CD8-positive, alpha-beta memory T cell (primary cell): Measurements from ENCODE around the gene RING1. TPM values are rescaled to one million over a fixed set of nuclear protein-coding genes. Genes with fewer than 3 reads are reported as not detected.
A peak's percentile ranks its signal among the peaks of the same experiment; 100 is the strongest.

Experiments
- CTCF ChIA-PET: fragments of 350-600 bp; sonication (Branson Sonifier 250); formaldehyde crosslinking; loops from one replicate; lab custom pipeline; 2021; ENCODE audit warnings: antibody characterized with exemption; lab: Charles Lee
- POLR2A ChIA-PET: fragments of 350-600 bp; sonication (Branson Sonifier 250); formaldehyde crosslinking; loops from one replicate; lab custom pipeline; 2021; ENCODE audit warnings: antibody characterized with exemption; lab: Charles Lee
- DNase-seq, 5 donors: peaks; one replicate each; pipeline versions ENCODE4 v3.0.0 to v3.0.0-alpha.2; 2020 to 2022; ENCODE audit warnings: mixed read lengths in 1 of 5
- H3K27ac ChIP-seq: one replicate; pipeline ENCODE4 v1.7.0; 2013; ENCODE audit warnings: low read depth, mild to moderate bottlenecking, low read length, moderate library complexity
- H3K27me3 ChIP-seq: 2 replicates; pipeline ENCODE4 v1.7.0; 2013; ENCODE audit warnings: low read length, mild to moderate bottlenecking; ENCODE audit not compliant: insufficient read depth, poor library complexity, severe bottlenecking
- H3K36me3 ChIP-seq: 2 replicates; pipeline ENCODE4 v1.7.0; 2013; ENCODE audit warnings: mild to moderate bottlenecking, low read length, moderate library complexity; ENCODE audit not compliant: insufficient read depth
- H3K4me1 ChIP-seq: 2 replicates; pipeline ENCODE4 v1.7.0; 2013; ENCODE audit warnings: mild to moderate bottlenecking, low read length, moderate library complexity; ENCODE audit not compliant: insufficient read depth
- H3K4me3 ChIP-seq: 2 replicates; pipeline ENCODE4 v1.7.0; 2013; ENCODE audit warnings: mild to moderate bottlenecking, low read length
- H3K9me3 ChIP-seq: 2 replicates; pipeline ENCODE4 v1.7.0; 2013; ENCODE audit warnings: mild to moderate bottlenecking, low read length
- H3K27ac Mint-ChIP-seq, 8 donors: one replicate each; pipeline ENCODE4 v1.8.0; 2020 to 2021; ENCODE audit warnings: mixed read lengths in 8 of 8, mild to moderate bottlenecking in 6 of 8, inconsistent platforms in 3 of 8, moderate library complexity in 3 of 8
- H3K27me3 Mint-ChIP-seq, 2 donors: one replicate each; pipeline ENCODE4 v1.8.0; 2020 to 2021; ENCODE audit warnings: mixed read lengths in 2 of 2, mild to moderate bottlenecking in 1 of 2, moderate library complexity in 1 of 2
- H3K36me3 Mint-ChIP-seq, 3 donors: one replicate each; pipeline ENCODE4 v1.8.0; 2020 to 2021; ENCODE audit warnings: mixed read lengths in 3 of 3, inconsistent platforms in 1 of 3, mild to moderate bottlenecking in 1 of 3
- H3K4me1 Mint-ChIP-seq, 3 donors: one replicate each; pipeline ENCODE4 v1.8.0; 2020 to 2021; ENCODE audit warnings: mixed read lengths in 3 of 3, inconsistent platforms in 1 of 3, mild to moderate bottlenecking in 1 of 3
- H3K4me3 Mint-ChIP-seq, 7 donors: one replicate each; pipeline ENCODE4 v1.8.0; 2020 to 2021; ENCODE audit warnings: mixed read lengths in 7 of 7, mild to moderate bottlenecking in 6 of 7, moderate library complexity in 4 of 7, inconsistent platforms in 2 of 7
- H3K9me3 Mint-ChIP-seq, 5 donors: one replicate each; pipeline ENCODE4 v1.8.0; 2020 to 2022; ENCODE audit warnings: mixed read lengths in 5 of 5, mild to moderate bottlenecking in 3 of 5, moderate library complexity in 2 of 5, inconsistent platforms in 1 of 5
- polyA plus RNA-seq: library from polyadenylated mRNA; unstranded; fragments of 300-500 nt; fragmentation: Illumina TruSeq; gene quantifications from one replicate; pipeline ENCODE4 v1.2.3, GENCODE V29; 2021
- total RNA-seq, 2 experiments: library from RNA; stranded (reverse); gene quantifications; one replicate each; pipeline ENCODE4 v1.2.3, GENCODE V29; 2021

Gene RING1
- total and polyA plus RNA-seq, 3 experiments from 2014 or later: 10.1 to 47.0 (median 43.1) TPM

GRCh38 chr6:33174784-33175183, 33.5 kb upstream of the RING1 start:
- Histone ChIP-seq H3K4me3 (no peak overlapping the region), H3K9me3 (no peaks in the 10 kb centered on the region), H3K4me1 (no peaks in the 10 kb centered on the region), H3K36me3 (no peaks in the 10 kb centered on the region), H3K27ac (no peak overlapping the region), H3K27me3 (no peaks in the 10 kb centered on the region)
- H3K9me3 Mint-ChIP-seq: no peaks in the 10 kb centered on the region
- no peak for DNase-seq
- H3K27ac Mint-ChIP-seq: peak overlapping the region in 1 of 8 donors; percentile 34
- no peak overlapping the region for H3K4me3 Mint-ChIP-seq
- CTCF ChIA-PET: interaction anchor here (2.0 kb wide), 1 partner anchor 23 kb away, joined by 5 read pairs; no protein-coding TSS in a partner anchor
- peaks cover 0 to under 1% (median 0%) of the 10 kb centered on the region in 3 donors for H3K36me3 Mint-ChIP-seq
- H3K4me1 Mint-ChIP-seq: no peaks in the 10 kb centered on the region
- peaks cover 5 to 40% of the 10 kb centered on the region in 2 donors for H3K27me3 Mint-ChIP-seq
- POLR2A ChIA-PET: no interaction called here

GRCh38 chr6:33175436-33176069, 32.7 kb upstream of the RING1 start:
- Histone ChIP-seq H3K4me3 (no peak overlapping the region), H3K9me3 (no peaks in the 10 kb centered on the region), H3K36me3 (no peaks in the 10 kb centered on the region), H3K27ac (no peak overlapping the region), H3K4me1 (no peaks in the 10 kb centered on the region), H3K27me3 (no peaks in the 10 kb centered on the region)
- peaks cover 5 to 40% of the 10 kb centered on the region in 2 donors for H3K27me3 Mint-ChIP-seq
- H3K36me3 Mint-ChIP-seq: peaks cover 0 to 5% (median 0%) of the 10 kb centered on the region in 3 donors
- no peaks in the 10 kb centered on the region for H3K9me3 Mint-ChIP-seq
- no peaks in the 10 kb centered on the region for H3K4me1 Mint-ChIP-seq
- H3K27ac Mint-ChIP-seq: no peak overlapping the region
- DNase-seq: no peak
- CTCF ChIA-PET: no interaction called here
- POLR2A ChIA-PET: no interaction called here
- no peak overlapping the region for H3K4me3 Mint-ChIP-seq

GRCh38 chr6:33176906-33177305, 31.4 kb upstream of the RING1 start:
- POLR2A ChIA-PET: no interaction called here

GRCh38 chr6:33177552-33178446, 30.5 kb upstream of the RING1 start:
- Mint-ChIP-seq H3K9me3 (peaks cover 0 to 7% (median 2%) of the 10 kb centered on the region in 5 donors), H3K27me3 (peaks cover 5 to 36% of the 10 kb centered on the region in 2 donors), H3K27ac (no peak overlapping the region), H3K4me1 (peaks cover 2 to 4% (median 3%) of the 10 kb centered on the region in 3 donors), H3K4me3 (no peak overlapping the region), H3K36me3 (peaks cover 0 to 8% (median 2%) of the 10 kb centered on the region in 3 donors)
- H3K4me3 ChIP-seq: no peak overlapping the region
- CTCF ChIA-PET: interaction anchor here (1.4 kb wide), 1 partner anchor 71 kb away, joined by 3 read pairs; no protein-coding TSS in a partner anchor
- DNase-seq: no peak
- peaks cover 2% of the 10 kb centered on the region for H3K4me1 ChIP-seq
- no peaks in the 10 kb centered on the region for H3K36me3 ChIP-seq
- POLR2A ChIA-PET: no interaction called here
- no peaks in the 10 kb centered on the region for H3K9me3 ChIP-seq
- H3K27ac ChIP-seq: no peak overlapping the region
- H3K27me3 ChIP-seq: no peaks in the 10 kb centered on the region

More at GRCh38 chr6:33176906-33177305, 31.4 kb upstream of the RING1 start:
- no peak overlapping the region for H3K4me3 ChIP-seq
- CTCF ChIA-PET: interaction anchor here (1.4 kb wide), 1 partner anchor 72 kb away, joined by 3 read pairs; no protein-coding TSS in a partner anchor
- H3K27me3 Mint-ChIP-seq: peaks cover 5 to 40% of the 10 kb centered on the region in 2 donors
- peaks cover 0 to 2% (median 0%) of the 10 kb centered on the region in 5 donors for H3K9me3 Mint-ChIP-seq
- H3K36me3 Mint-ChIP-seq: peaks cover 0 to 5% (median 0%) of the 10 kb centered on the region in 3 donors
- no peak overlapping the region for H3K27ac ChIP-seq
- no peaks in the 10 kb centered on the region for H3K27me3 ChIP-seq
- no peak overlapping the region for H3K4me3 Mint-ChIP-seq
- H3K27ac Mint-ChIP-seq: no peak overlapping the region
- DNase-seq: no peak
- no peaks in the 10 kb centered on the region for H3K4me1 ChIP-seq
- no peaks in the 10 kb centered on the region for H3K4me1 Mint-ChIP-seq
- H3K9me3 ChIP-seq: no peaks in the 10 kb centered on the region
- H3K36me3 ChIP-seq: no peaks in the 10 kb centered on the region

GRCh38 chr6:33178755-33179475, 29.4 kb upstream of the RING1 start:
- Mint-ChIP-seq H3K36me3 (peaks cover 0 to 19% (median 7%) of the 10 kb centered on the region in 3 donors), H3K4me3 (no peak overlapping the region), H3K4me1 (peaks cover 14 to 15% (median 14%) of the 10 kb centered on the region in 3 donors), H3K27me3 (peaks cover 5 to 29% of the 10 kb centered on the region in 2 donors), H3K9me3 (peaks cover 8 to 17% (median 9%) of the 10 kb centered on the region in 5 donors), H3K27ac (peak overlapping the region in 1 of 8 donors; percentile 48)
- ChIA-PET POLR2A (no interaction called here), CTCF (no interaction called here)
- Histone ChIP-seq H3K9me3 (no peaks in the 10 kb centered on the region), H3K27me3 (no peaks in the 10 kb centered on the region), H3K4me1 (peaks cover 13% of the 10 kb centered on the region), H3K27ac (no peak overlapping the region), H3K36me3 (no peaks in the 10 kb centered on the region), H3K4me3 (no peak overlapping the region)
- DNase-seq: no peak

GRCh38 chr6:33181141-33181540, 27.2 kb upstream of the RING1 start:
- Mint-ChIP-seq H3K4me1 (peaks cover 21 to 23% (median 22%) of the 10 kb centered on the region in 3 donors), H3K27me3 (peaks cover 2 to 11% of the 10 kb centered on the region in 2 donors), H3K9me3 (peaks cover 8 to 17% (median 9%) of the 10 kb centered on the region in 5 donors), H3K27ac (peak overlapping the region in 1 of 8 donors; percentile 40), H3K36me3 (peaks cover 0 to 29% (median 7%) of the 10 kb centered on the region in 3 donors), H3K4me3 (no peak overlapping the region)
- ChIA-PET POLR2A (no interaction called here), CTCF (no interaction called here)
- no peak for DNase-seq
- H3K27me3 ChIP-seq: no peaks in the 10 kb centered on the region
- H3K4me3 ChIP-seq: no peak overlapping the region
- H3K4me1 ChIP-seq: peaks cover 21% of the 10 kb centered on the region
- no peak overlapping the region for H3K27ac ChIP-seq
- H3K36me3 ChIP-seq: no peaks in the 10 kb centered on the region
- H3K9me3 ChIP-seq: no peaks in the 10 kb centered on the region

GRCh38 chr6:33183071-33183683, 25.1 kb upstream of the RING1 start:
- DNase-seq: peak in 1 of 5 donors; percentile 39
- H3K27ac Mint-ChIP-seq: peak overlapping the region in 7 of 8 donors; percentile 45 to 96 (median 88)
- peaks cover 21 to 23% (median 22%) of the 10 kb centered on the region in 3 donors for H3K4me1 Mint-ChIP-seq
- H3K4me1 ChIP-seq: peaks cover 21% of the 10 kb centered on the region
- no peaks in the 10 kb centered on the region for H3K27me3 ChIP-seq
- peak overlapping the region; percentile 28 for H3K4me3 ChIP-seq
- peak overlapping the region in 6 of 7 donors; percentile 48 to 84 (median 67) for H3K4me3 Mint-ChIP-seq
- POLR2A ChIA-PET: interaction anchor here (0.9 kb wide), 1 partner anchor 22 kb away, joined by 4 read pairs; no protein-coding TSS in a partner anchor
- peaks cover 13 to 23% of the 10 kb centered on the region in 2 donors for H3K27me3 Mint-ChIP-seq
- no peak overlapping the region for H3K27ac ChIP-seq
- CTCF ChIA-PET: interaction anchor here (0.7 to 1.4 kb wide), 4 partner anchors 8 to 65 kb away, joined by 3 to 7 read pairs (median 4); no protein-coding TSS in a partner anchor
- H3K36me3 Mint-ChIP-seq: peaks cover 0 to 40% (median 7%) of the 10 kb centered on the region in 3 donors
- no peaks in the 10 kb centered on the region for H3K9me3 ChIP-seq
- H3K36me3 ChIP-seq: no peaks in the 10 kb centered on the region
- H3K9me3 Mint-ChIP-seq: peaks cover 8 to 17% (median 9%) of the 10 kb centered on the region in 5 donors
